DMS53 treated with DMSO at 0.1 percent for 48 hours (cell line): Measurements from ENCODE around the gene ADARB2.
"Not testable (repeated sequence)": the region's sequence is repeated elsewhere in the genome, so short reads cannot be mapped to it uniquely, and the experiment has no call there.

Source experiments
- DNase-seq: peaks from one replicate; lab custom pipeline; 2025; ENCODE audit not compliant: unreplicated experiment; lab: John Stamatoyannopoulos, UW

ADARB2 gene

DNA sequence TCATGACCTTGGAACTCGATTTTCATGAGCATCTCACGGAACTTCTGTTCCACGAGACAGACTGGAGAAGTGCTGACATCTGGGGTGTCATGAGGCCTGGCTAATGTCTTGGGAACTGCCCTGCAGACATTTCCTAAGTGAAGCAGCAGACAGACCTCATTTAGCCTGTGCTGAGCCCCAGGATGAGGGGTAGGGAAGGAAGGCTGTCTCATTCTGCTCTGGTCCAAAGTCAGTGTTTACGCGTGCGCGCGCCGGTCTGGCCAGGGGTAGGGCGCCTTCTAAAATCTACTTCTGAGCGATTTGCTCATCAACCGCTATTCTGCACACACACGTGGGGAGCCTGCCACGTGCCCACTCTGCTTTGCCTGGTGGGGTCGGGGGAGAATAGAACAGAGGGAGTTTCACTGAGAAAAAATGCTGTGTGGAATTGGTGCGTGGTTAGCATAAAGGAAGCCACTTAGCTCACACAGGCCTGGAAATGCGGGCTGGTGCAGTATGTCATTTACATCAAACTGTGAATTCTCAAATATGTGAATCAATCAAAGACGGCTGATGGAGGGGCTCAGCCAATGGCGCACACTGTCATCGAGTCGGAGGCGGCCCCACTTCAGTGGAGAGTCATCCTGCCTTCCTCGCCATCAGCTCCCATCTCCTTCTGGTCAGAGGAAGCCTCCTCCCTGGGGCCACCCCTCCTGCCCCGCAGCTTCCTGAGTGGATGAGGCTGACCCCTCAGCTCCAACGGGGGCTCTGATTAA is 335.1 kb downstream of the ADARB2 start:
- no peak for DNase-seq

DNA sequence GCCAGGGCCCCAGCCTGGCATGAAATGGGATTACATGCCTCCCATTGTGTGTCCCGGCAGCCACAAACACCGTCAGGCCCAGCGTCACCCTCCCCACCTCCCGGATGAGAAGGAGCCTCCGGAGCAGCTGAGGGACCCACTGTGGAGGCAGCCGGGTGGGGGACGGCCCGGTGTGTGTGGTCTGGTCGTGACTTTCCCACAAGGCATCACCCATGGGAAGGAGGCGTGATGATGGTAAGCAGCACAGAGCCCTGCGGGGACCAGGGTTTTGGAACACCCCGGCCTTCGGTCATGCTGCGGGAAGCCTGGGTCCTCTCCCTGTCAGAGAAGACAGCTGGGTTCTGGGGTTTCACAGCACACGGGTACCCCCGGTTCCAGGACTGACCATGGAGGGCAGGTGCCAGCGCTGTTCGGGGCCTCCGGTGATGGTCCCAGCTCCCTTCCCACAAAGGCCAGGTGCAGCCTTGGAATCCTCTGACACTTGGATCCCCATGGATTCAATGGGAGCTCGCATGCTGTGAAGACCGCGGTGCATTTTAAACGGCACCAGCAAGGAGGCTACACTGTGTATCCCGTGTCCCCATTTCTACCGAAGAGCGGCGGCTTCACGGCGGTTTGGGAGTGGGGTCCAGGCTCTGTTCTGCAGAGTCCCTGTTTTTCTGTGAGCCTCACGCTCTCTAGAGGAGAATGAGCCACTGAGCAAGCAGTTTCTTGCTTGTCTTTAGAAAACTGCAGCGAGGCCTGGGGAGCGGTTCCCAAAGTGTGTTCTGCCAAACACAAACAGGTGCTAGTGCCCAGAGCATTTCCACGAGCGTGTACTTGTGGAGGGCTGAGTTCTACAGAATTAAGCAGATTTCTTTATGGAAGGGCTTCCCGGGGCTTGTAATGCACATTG is 336.0 kb downstream of the ADARB2 start:
- no peak for DNase-seq

DNA sequence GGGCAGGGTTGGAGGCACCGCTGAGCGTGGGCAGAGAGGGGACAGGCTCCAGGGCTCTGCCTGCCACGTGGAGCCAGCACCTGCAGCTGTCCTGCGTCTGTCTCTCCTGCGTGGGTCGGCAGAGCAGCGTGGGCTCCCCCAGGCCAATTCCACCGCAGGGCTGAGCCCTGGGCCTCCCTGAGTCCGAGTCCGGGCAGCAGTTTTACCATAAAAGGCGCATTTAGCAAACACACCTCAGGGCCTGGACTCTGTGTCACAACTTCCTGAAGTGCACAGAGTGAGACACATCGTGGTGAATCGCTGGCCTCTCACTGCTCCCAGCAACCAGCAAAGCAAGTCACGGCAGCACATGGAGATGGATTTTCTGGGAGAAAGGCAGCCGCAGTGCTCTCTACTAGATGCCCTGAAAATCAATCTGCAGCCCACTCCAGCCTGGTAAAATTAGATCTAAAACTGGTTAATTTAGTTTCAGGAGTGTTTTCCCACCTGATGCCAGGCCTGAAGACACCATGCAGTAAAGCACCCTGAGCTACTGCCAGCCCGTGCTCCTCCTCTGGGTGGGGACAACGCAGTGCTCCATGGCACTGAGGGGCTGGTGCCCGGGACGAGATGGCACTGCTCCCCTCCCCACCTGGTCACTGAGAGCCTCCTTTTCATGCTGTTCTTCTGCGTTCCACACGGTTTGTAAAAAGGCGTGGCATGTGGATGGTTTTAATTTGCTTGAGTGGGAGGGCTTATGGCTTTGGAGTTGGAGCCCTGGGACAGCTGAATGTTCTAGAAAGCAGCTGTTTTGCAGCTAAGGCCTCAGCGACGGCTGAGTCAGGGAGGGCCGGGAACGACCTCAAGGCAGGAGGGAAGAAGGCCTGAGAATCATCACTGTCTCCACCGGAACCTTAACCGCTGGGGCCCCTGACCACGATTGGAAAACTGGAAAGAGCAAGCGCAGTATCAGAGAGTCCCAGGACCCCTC is 336.9 kb downstream of the ADARB2 start:
- DNase-seq: no peak

DNA sequence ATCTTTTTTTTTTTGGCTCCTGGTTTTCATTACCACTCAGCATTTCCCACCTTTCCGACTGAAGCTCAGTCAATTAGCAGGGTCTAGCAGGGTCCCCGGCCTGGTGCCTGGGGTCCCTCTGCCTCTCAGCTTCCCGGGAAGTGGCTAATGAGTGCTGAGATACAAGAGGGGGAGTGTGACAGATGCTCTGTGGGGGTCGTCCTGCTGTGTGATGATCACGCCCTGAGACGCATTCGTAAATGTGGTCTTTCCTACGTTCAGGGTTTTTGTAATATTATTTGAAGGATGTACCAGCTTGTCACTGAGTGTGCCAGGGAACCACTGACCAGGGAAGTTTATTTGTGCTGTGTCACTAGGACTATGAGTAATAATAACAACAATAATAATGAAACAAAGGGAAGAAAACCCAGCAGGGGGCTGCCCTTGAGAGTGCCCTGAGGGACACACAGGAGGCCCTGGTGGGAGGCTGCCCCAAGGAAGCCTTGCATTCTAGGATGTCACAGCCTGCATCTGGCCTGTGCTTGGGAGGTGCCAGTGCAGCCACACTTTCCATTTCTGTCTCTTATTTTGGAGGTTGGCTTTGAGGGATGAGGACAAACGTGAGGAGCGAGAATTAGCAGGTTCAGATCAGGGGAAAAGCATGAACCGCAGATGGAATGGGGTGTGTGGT is 337.8 kb downstream of the ADARB2 start:
- no peak for DNase-seq

DNA sequence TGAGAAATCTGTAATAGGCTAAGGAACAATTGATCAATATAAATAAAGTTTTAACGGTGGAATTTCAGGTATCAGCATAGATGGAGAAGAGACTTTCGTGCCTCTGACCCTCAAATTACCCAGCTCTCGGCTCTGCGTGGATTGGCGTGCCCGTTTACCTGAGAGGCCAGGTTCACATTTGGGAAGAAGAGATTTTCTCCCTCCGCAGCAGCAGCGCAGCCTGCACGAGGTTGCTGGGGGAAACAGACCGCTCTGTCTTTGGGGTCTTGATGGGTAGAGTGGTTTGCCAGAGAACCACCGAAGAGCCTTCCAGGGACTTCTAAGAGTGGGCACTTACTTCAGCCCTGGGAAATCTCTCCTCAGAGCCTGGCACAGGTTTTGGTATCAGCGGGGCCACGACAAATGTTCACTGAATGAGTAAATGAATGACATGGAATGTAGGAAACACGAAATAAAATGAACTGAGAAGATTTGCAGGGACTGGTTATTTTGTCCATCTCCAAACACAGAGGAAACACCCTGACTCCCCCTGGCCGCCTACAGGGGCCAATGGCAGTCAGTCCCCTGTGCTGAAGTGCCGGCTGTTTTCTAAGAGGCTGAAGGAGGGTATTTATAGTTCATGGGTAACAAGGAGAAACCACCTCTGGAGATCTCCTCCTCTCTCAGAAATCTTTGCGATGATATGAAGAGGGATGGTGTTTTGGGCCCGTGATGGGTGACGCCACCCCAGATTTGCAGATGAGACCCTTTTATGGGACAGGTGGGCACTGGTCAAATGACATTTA is 338.5 kb downstream of the ADARB2 start:
- no peak for DNase-seq

DNA sequence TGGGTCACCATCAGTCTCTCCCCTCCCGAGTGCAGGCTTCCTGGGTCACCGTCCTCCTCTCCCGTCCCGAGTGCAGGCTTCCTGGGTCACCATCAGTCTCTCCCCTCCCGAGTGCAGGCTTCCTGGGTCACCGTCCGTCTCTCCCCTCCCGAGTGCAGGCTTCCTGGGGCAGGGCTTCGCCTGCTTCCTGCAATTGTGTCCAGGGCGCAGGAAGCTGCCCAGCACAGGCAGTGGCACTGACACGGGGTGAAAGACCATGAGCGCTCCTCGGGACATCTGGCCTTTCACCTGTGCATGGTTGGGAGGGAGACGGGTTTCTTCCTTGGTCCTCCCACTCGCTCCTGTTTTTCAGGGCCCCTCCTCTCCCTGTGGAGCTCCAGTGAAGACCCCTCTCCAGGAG is 339.2 kb downstream of the ADARB2 start:
- not testable (repeated sequence) for DNase-seq

DNA sequence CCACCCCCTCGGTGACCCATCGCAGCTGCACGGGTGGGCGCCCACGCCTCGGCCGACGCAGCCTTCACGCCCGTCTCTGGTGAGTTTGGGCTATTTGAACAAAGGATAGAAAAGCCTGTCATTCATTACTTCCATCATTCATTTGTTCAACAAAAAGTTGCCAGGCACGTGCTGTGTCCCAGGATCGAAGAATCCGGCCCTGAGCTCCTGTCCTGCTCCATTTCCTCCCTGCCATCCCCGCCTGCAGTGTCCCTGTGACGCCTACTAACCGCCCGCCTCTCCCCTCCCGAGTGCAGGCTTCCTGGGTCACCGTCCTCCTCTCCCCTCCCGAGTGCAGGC is 341.1 kb downstream of the ADARB2 start:
- no peak for DNase-seq

DNA sequence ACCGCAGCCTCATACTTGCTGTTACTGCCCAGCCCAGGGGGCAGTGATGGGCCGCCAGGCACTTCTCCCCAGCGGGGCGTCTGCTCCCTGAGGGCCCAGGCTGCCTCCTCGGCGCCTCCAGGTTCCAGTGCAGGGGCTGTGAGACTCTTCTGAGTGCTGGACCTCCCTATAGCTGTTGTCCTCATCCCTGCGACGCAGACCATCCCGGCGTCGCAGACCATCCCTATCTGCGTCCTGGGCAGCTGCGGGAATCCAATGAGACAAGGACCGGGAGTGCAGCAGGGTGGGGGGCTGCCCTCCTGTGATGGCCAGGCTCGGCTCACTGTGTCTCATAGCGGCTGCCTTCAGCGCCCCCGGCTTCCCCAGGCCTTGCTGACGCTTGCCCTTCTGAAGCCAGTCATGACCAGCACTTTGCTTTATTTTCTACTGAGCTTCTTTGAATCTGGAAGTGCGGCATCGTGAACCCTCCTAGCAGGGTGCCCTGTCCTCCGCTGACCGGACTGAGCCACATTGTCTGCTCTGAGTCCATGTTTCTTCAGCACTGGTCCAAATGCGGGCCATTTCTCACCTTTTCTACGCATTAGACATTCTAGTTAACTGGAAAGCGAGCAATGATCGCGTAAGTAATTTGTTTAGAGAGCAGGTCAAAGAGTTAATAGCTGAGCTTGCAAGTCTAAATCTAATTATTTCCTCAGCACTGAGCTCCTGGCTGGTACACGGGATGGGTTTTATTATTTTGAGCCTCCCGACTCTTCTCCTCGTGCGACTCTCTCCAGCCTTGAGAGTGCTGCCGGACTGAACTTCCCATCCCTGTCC is 341.6 kb downstream of the ADARB2 start:
- DNase-seq: no peak

DNA sequence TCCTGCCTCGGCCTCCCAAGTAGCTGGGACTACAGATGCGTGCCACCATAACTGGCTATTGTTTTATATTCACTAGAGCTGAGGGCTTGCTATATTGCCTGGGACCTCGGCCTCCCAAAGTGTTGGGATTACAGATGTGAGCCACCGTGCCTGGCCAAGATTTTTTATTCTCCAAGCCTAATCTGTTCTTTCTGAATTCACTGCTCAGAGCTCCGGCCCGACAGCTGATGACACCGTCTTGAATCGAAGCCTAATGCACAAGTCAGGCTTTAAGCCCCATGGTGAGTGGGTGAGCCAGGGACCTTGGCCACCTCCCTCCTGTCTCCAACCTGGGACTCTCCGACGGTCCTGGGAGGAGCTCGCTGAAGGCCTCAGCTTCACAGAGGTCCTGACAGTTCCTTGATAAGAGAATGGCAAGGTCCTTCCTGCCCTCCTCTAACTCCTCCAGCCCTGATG is 342.3 kb downstream of the ADARB2 start:
- DNase-seq: no peak

DNA sequence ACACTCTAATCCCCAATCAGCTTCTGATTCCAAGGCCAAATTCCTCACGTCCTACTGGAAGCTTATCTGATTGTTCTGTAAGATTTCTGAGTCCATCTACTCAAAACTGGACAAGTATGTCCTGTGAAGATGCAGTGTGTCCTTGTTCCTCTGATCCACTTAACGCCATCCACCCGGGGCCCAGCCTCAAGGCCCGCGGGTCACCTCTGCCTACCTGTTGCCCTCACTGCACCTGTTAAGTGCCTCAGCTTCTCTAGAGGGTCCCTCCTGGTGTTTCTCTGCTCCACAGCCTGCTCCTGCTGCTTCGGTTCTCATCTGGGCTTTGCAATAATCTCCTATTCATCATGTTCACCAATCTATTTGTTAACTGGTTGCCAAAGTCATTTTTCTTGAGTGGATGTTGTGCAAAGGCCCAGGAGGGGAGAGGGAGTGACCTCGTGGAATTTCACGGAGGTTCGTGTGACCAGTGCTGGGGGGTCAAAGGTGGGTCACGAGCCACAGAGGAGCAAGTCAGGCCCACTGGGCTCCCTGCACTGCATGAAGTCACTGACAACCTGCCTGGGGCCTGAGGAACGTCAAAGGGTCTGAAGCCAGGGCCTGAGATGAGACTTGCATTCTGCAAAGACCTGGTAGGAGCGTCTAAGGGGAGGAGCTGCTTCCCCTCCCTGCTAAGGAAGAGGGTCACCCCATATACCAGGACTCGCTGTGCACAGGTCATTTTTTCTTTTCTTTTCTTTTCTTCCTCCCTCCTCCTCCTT is 343.0 kb downstream of the ADARB2 start:
- no peak for DNase-seq

DNA sequence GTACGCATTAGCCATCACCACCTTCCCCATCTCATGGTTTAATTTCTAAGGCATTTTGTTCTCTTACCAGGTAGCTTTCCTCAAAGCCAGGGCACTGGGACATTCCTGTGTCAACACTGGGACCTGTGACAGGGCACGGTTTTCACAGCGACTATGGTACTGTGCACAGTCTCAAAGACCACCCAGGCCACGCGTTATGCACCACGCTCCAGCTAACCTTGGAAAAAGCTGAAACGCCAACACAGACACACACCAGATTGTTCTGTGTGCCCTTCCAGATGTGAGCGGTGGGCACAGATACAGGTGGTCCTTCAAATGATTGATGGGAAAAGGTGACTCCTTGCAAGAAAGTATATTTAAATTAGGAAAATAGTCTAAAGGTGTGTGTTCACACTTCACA is 343.8 kb downstream of the ADARB2 start:
- DNase-seq: no peak

DNA sequence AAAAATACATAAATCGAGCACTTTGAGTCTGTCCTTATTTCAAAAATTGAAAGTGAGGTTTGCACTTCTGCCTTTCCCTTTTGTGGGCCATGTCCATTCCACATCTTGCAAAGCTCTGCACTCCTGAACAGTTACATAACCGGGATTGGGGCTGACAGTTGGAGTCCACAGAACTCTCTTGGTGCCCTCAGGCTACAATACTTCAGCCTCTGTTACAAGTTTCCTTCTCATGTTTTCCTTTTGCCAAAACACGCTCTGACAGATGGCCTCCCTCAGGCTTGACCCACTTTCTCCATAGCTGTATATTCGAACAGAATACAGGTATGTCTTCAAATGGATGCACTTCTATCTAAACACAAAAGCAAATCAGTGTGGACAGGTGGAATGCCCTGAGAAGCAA is 345.2 kb downstream of the ADARB2 start:
- no peak for DNase-seq

DNA sequence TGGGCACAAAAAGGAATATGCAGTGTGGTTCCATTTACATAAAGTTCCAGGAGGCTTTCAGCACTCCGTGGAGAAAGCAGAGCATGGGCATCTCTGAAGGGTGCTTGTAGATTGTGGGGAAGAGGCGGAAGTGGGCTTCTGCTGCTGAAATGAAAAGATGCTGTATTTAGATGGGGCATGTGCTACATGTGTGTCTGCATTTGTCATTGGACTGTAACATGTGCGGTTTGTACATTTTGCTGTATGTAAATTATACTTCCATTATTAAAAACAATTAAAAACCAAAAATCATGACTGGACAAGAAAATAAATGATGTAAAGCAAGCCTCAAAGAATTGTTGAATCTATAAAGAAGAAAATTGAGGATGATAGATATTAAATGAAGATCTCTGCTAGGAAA is 347.1 kb downstream of the ADARB2 start:
- no peak for DNase-seq

DNA sequence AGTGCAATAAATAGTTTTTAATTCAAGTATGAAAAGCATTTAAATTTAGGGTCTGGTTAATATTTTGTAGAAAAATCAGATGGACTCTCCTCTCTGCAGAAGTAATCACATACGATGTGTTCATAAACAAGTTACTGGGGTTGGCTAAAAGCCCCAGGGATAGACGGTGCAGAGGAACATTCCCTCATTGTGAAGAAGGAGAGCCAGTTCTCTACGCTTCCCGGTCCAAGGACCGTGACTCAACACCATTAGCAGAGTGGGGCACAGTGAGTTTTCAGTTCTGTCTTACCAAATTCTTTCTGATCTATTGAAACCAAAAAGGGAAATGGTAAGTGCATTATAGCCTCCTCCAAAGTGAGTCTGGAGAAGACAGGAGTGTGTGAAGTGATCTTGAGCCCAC is 353.3 kb downstream of the ADARB2 start:
- DNase-seq: no peak

DNA sequence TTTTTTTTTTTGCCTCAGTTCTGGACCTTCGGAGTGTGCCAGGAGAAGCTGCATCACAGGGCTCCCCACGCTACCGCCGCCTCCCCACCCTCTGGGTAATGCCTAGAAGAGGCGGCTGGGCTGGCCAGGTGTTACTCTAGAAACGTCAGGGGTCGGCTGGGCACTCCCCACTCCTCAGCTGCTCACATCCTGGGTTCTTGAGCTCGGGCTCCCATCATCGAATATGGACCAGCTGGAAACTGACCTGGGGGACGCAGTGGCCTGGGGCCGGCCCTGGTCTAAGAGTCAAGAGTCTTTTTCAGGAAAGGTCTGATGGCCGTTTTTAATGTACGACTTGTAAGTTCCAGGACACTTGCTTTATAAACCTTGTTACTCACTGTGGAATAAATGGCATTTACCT is 354.6 kb downstream of the ADARB2 start:
- no peak for DNase-seq

DNA sequence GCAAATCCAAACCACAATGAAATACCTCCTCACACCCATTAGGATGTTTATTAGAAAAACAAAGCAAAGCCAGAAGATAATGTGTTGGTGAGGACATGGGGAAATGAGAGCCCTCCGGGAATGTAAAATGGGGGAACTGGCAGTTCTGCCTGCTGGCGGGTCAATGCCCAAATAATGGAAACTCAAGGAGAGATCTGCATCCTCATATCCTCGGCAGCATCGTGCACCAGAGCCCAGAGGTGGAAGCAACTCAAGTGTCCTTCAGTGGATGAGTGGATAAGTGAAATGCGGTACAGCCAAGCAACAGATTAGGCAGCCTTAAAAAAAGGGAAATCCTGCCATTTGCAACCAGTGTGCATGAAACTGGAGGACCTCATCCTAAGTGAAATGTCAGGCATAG is 356.0 kb downstream of the ADARB2 start:
- DNase-seq: no peak

DNA sequence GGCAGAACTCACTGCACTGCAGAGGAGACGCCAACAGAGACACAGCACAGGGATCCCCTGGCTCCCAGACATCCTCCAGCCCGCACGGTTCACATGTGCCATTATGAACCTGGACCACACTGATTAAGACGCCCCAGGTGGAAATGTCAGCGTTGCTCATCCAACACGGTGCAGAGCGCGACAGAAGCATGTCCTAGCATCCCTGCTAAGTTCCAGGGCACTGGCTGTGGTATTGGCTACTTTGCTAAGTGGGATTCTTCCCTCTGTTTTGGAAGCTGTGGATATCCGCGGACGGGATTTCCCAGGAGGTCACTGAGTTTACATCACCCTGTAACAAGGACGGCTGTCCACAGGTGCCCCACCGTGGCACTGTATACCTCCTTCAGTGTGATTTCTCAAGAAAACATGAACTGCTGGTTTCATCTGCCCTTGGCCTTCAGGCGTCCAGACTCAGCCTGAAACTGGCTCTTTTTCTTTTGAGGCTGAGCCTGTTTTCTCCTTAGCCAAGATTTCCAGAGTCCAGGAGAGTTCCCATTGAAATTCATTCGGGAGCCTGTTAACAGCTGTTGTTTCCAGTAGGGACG is 357.1 kb downstream of the ADARB2 start:
- no peak for DNase-seq

DNA sequence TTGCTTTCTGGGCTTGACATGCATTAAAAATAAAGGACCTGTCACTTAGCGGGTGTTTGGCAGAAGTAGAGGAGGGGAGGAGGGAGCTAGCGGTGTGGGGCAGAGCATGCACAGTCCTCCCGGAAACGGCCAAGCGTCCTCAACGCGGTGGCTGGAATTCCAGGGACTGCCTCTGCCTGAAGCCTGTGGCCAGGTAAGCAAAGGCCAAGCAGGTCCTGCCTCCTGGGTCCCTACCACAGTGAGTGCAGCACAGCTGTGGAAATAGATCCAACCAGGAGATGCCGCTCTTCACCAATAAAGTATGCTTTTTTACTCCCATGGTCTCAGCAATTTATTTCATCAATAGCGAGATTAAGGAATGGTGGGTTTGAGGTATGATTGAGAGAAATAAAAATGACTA is 357.7 kb downstream of the ADARB2 start:
- DNase-seq: no peak
